Measurements from ENCODE around the gene FAM181A.

- TF ChIP-seq ZC3H8 (IDR thresholded peaks at IDR 0.05) (no peak), WHSC1 (IDR thresholded peaks at IDR 0.05; ENCODE audit: low read length) (no peak), POLR2A (conservative IDR thresholded peaks at IDR 0.05) (no peak), MAFF (IDR thresholded peaks at IDR 0.05; ENCODE audit: low read length) (no peak), ZNF668 (CRISPR knock-in tag; IDR thresholded peaks at IDR 0.05) (no peak), ZFP36 (IDR thresholded peaks at IDR 0.05; ENCODE audit: low read depth, low read length, partially characterized antibody) (no peak), RUNX1 (IDR thresholded peaks at IDR 0.05; ENCODE audit: low read depth) (no peak), JUND (IDR thresholded peaks at IDR 0.05; ENCODE audit: borderline replicate concordance, low read depth, low read length) (no peak), JUND (tag; IDR thresholded peaks at IDR 0.05; ENCODE audit: borderline replicate concordance, low read depth, low read length) (no peak), GABPB2 (CRISPR knock-in tag; conservative IDR thresholded peaks at IDR 0.05) (no peak), JUN (IDR thresholded peaks at IDR 0.05; ENCODE audit: borderline replicate concordance, low read depth, low read length) (no peak), JUN (CRISPR knock-in tag; IDR thresholded peaks at IDR 0.05; ENCODE audit: borderline replicate concordance) (no peak)
- TF ChIP-seq, protein P1, sequence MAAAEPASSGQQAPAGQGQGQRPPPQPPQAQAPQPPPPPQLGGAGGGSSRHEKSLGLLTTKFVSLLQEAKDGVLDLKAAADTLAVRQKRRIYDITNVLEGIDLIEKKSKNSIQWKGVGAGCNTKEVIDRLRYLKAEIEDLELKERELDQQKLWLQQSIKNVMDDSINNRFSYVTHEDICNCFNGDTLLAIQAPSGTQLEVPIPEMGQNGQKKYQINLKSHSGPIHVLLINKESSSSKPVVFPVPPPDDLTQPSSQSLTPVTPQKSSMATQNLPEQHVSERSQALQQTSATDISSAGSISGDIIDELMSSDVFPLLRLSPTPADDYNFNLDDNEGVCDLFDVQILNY (CRISPR knock-in tag; IDR thresholded peaks at IDR 0.05) = no peak
- TF ChIP-seq, protein P2, sequence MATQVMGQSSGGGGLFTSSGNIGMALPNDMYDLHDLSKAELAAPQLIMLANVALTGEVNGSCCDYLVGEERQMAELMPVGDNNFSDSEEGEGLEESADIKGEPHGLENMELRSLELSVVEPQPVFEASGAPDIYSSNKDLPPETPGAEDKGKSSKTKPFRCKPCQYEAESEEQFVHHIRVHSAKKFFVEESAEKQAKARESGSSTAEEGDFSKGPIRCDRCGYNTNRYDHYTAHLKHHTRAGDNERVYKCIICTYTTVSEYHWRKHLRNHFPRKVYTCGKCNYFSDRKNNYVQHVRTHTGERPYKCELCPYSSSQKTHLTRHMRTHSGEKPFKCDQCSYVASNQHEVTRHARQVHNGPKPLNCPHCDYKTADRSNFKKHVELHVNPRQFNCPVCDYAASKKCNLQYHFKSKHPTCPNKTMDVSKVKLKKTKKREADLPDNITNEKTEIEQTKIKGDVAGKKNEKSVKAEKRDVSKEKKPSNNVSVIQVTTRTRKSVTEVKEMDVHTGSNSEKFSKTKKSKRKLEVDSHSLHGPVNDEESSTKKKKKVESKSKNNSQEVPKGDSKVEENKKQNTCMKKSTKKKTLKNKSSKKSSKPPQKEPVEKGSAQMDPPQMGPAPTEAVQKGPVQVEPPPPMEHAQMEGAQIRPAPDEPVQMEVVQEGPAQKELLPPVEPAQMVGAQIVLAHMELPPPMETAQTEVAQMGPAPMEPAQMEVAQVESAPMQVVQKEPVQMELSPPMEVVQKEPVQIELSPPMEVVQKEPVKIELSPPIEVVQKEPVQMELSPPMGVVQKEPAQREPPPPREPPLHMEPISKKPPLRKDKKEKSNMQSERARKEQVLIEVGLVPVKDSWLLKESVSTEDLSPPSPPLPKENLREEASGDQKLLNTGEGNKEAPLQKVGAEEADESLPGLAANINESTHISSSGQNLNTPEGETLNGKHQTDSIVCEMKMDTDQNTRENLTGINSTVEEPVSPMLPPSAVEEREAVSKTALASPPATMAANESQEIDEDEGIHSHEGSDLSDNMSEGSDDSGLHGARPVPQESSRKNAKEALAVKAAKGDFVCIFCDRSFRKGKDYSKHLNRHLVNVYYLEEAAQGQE (IDR thresholded peaks at IDR 0.05; ENCODE audit: borderline replicate concordance) = no peak
- TF ChIP-seq, protein P2 (CRISPR knock-in tag; IDR thresholded peaks at IDR 0.05; ENCODE audit: low read depth) = no peak
Observed at GRCh38 chr14:93971635-93972027, 44.5 kb downstream of the FAM181A start.
